Upper lobe of left lung (tissue), 4 donors: Measurements from ENCODE around the gene LRRC74A.

ENCODE experiments used
- POLR2AphosphoS5 ChIP-seq, 2 donors: sonication (generic); formaldehyde crosslinking; IDR thresholded peaks; one replicate each; pipeline ENCODE4 v1.5.1; 2017; ENCODE audit warnings: antibody characterized with exemption in 2 of 2
- TF ChIP-seq, protein P1 (sequence below), 6 experiments: fragments of 450-650 bp in 4 of 6; fragments of 200-600 bp in 2 of 6; sonication (generic) in 2 of 6; IDR thresholded peaks; one replicate each; pipeline ENCODE4 v1.5.1; 2016 to 2019; ENCODE audit warnings: antibody characterized with exemption in 6 of 6

DNA sequence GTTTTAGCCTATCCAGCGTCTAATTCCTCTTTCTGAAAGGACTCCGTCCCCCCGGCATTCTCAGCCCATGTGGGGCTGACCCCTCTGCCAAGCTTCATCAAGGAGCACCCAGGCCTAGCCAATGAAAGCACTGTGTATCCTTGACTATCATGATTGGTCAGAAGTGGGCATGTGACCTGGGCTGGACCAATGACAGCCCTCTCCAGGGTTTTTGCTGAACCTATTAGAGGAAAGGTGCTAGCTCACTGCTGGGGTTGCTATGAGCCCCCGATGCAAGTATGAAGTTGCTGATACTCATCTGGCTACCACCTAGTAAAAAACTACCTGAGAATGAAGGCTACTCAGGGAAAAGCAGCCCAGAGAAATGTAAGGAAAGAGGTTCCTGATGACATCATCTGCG is 68.1 kb downstream of the LRRC74A start:
- no peak for TF ChIP-seq POLR2AphosphoS5 (IDR thresholded peaks at IDR 0.05)
- TF ChIP-seq, protein P1, sequence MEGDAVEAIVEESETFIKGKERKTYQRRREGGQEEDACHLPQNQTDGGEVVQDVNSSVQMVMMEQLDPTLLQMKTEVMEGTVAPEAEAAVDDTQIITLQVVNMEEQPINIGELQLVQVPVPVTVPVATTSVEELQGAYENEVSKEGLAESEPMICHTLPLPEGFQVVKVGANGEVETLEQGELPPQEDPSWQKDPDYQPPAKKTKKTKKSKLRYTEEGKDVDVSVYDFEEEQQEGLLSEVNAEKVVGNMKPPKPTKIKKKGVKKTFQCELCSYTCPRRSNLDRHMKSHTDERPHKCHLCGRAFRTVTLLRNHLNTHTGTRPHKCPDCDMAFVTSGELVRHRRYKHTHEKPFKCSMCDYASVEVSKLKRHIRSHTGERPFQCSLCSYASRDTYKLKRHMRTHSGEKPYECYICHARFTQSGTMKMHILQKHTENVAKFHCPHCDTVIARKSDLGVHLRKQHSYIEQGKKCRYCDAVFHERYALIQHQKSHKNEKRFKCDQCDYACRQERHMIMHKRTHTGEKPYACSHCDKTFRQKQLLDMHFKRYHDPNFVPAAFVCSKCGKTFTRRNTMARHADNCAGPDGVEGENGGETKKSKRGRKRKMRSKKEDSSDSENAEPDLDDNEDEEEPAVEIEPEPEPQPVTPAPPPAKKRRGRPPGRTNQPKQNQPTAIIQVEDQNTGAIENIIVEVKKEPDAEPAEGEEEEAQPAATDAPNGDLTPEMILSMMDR (IDR thresholded peaks at IDR 0.05): no peak
